Measurements from ENCODE around the gene EML6.

Gene EML6

GRCh38 chr2:54758951-54759350 lies 35.5 kb downstream of the EML6 start:
- DNase-seq = no peak

DNA sequence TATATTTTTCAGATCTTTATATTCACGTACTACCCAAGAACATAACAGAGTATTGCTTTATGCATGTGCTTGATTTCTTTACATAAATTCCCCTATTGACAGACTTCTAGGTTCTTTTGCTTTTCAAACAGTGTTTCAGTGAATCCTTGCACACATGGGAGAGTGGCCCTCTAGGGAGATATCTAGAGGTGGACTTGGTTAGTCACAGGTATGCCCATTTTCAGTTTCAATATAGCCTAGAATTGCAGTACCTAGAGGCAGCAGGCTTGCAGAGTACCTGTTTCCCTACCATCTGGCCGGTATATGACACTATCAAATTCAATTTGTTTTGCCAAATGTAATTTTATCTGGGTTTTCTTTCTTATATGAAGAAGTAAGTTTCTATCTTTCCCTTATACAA lies 36.8 kb downstream of the EML6 start:
- DNase-seq = no peak

GRCh38 chr2:54763636-54764291 lies 40.3 kb downstream of the EML6 start:
- peak; percentile 10 for DNase-seq

DNA sequence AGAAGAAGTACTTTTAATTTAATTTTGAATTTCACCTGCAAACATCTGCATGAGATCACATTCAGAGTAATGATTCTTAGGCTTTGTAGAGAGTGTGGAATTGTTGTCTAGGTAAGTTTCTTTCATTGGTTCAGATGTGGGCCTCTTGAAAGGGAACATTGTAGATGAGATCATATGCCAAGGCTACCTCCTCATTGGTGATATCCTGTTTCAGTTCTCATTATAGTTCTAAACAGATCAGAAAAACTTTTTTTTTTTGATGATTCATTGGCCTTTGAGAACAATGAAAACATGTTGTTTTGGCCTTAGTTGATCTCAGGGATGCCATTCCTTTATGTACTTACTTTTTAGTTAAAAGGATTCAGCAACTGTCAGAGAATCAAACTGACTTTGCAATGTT lies 44.5 kb downstream of the EML6 start:
- peak; percentile 6 for DNase-seq

- no peak for DNase-seq
Observed at GRCh38 chr2:54768772-54769428, 45.4 kb downstream of the EML6 start.

- DNase-seq = no peak
Observed at GRCh38 chr2:54770211-54770610, 46.7 kb downstream of the EML6 start.

GRCh38 chr2:54770676-54771075 lies 47.2 kb downstream of the EML6 start:
- DNase-seq = no peak

GRCh38 chr2:54771166-54771885 lies 47.9 kb downstream of the EML6 start:
- DNase-seq = no peak

- no peak for DNase-seq
Observed at GRCh38 chr2:54772110-54772509, 48.6 kb downstream of the EML6 start.

DNA sequence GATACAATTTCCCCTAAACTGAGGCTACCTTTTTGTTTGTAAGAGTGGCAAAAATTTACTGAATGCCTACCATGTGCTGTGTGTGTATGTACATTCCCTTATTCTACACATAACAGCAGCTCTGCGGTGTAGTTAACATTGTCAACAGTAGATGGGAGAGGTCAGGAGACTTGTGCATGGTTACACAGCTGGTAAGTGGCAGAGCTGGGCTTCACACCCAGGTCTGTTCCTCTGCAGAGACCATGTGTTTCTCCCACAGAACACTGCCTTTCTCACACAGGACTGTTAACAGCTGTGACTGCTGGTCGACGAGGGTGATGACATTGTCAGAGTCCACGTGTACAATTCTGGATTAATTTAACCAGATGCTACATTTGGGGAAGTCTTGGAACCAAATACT lies 49.1 kb downstream of the EML6 start:
- no peak for DNase-seq

DNA sequence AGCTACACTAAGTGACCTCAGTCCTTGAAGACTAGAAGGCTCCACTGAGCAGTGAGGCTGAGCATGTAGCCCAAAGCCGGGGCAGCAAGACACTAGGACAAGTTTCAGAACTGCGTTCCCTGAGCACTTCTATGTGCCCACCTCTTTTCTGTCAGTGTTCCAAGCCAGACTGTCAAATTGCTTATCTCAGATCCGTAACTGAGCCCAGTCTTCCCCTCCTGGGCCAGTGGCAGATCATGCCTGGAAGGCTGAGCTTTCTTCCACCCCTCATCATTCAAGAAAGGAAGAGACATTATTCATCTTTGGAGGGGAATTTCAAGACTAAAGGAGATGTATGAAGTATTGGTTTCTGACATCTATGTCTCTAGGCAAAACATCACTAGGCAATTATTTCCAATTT lies 49.8 kb downstream of the EML6 start:
- DNase-seq = no peak

DNA sequence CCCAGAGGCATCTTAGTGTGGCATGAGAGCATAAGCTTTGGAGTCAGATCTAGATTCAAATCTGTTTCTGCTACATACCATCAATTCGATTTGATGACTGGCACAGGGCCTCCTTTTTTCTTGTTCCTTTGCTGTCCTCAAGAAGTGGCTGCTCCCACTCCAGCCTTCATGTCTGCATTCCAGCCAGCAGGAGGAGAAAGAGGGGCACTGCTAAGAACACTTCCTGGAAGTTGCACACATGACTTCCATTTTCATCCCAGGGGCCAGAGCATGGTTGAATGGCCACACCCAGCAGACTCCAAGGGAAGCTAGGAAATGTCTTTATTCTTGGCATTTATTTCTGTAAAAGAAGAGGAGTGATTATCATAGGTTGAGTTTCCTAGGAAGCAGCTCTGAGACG lies 50.4 kb downstream of the EML6 start:
- no peak for DNase-seq

DNA sequence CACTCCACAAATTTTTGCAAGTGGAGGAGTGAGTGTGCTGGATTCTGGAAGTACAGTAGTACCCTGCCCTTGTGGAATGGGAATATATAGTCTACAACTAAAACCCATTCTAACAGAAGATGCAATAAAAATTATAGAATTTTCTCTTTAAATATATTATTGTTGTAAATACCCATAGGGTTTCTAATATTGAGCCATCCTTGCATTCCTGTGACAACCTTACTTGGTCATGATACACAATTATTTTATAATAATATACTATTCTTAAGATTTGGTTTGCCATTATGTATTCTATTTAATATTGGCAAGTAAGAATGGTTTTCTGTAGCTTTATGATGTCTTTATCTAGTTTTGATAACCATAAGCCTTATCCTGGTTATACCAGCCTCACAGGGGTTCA lies 52.2 kb downstream of the EML6 start:
- no peak for DNase-seq

GRCh38 chr2:54776494-54776893 lies 53.0 kb downstream of the EML6 start:
- DNase-seq = no peak

- DNase-seq = no peak
Observed at GRCh38 chr2:54783349-54783748, 59.9 kb downstream of the EML6 start.

DNA sequence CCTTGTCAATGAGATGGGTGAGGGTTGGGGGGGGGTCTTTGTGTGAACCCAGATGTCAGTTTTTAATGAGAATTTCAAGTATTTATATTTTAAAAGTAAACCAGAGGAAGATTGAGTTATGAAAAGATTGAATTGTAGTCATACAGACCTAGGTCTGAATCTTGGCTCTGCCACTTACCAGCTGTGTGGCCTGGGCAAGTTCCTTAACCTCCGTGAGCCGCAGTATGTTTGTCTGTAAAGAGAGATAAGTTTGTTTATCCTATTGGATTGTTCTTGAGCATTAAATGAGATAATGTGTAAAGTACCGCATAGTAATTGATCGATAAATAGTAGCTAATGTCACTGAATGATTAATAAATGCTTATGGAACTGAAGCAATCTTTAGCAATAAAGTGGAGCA lies 63.8 kb downstream of the EML6 start:
- DNase-seq = no peak

DNA sequence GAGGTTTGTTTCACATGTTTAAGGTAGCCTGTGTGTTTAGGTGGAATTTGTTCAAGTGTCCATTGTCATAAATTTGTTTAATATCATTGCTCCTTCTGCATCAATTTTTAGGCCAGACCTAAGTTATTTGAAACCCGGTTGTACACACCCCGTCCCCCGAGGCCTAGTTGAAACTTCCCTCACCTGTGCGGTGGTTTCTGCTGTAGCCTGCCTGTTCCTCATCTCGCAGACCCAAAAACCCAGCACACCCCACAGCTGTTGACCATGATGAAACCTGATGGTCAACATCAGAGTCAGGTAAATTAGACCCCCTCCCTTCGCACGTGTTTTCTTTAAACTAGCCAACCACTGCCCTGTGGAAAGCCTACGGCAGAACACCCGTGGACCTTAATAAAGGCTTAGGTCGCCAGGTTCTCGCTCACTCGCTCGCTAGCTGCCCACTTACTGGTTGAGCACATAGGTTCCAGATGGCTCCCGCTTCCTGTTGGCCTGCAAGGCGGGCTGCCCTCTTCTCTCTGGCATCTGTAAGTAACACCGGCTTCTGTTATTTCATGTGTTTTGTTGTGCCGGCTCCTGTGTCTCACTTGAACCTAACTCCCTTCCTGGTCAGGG lies 64.4 kb downstream of the EML6 start:
- DNase-seq = no peak

DNA sequence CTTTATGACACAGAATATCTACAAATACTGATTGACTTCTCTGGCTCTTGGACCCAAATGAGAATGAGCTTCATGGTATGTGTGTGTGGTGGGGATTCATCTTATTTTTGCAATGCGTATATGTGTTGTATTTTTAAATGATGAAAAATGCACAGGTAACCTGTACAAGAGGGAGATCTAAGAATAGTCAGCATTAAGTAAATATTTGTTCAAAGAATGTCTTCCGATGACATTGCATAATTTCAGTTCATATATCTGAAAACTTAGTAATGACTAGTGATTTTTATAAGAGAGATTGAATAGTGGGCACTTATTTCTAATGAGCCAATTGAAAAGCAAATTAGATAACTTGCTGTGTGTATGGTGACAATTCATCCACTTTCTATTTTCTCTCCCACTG lies 66.4 kb downstream of the EML6 start:
- DNase-seq = no peak

- no peak for DNase-seq
Observed at GRCh38 chr2:54791831-54792230, 68.4 kb downstream of the EML6 start.

DNA sequence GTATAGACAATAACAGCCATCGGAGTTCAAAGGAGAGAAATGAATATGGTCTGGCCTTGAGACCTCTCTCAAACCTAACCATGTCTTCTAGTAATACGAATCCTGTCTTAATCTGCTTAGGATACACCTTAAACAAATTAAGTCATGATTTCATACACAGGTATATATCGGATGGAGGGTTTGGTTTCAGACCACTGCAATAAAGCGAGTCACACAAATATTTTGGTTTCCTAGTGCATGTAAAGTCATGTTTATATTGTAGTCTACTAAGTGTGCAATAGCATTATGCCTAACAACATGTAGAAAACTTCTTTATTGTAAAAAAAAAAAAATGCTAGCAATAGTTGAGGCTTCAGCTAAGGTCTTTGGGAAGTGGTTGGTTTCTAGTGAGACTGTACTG lies 73.8 kb downstream of the EML6 start:
- DNase-seq = no peak

GRCh38 chr2:54801352-54801751 lies 77.9 kb downstream of the EML6 start:
- no peak for DNase-seq

DNA sequence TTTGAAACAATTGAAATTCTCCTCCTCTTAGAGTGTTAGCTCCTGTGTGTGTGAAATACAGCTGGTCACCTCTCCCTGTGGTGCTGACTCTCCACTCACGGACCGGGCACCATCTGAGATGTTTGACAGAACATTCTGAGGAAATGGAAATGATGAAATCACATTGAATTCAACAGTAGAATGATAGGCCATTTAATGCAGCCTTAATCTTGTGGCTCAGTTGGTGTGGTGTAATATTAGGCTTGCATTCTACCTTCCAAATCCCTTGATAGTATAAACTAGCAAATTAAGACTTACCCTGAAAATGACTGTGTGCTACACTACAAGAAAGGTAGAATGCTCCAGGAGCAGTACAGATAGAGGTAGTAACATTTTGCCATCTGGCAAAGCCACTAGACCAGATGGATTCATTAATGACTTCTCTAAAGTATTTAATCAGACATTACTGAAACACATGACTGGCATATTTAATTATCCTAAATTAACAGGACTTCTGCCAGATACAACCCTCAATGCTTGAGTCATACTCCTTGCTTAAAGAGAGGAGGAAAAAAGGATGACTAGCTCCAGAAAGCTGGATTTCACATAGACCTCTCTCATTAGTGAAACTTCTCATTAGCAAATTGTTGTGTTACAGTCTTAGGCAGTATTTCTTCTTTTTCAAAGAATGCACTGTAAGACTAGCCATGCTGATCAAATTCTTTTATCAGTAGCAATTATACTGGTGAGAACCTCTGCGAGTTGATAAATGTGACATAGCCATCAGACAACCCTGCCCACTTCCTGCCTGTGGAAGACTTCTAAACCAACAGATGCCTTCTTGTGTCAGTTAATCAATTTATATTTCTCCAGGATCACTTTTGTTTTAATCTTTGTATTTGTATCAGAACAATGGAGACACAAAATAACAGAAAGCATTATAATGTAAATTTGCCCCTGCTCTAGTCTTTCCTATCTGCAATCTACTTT lies 80.6 kb downstream of the EML6 start:
- DNase-seq = no peak

- no peak for DNase-seq
Observed at GRCh38 chr2:54805255-54805654, 81.8 kb downstream of the EML6 start.
